Hepatocyte (in vitro differentiated cells): ENCODE measurements around the gene BOK. TPM values are rescaled to one million over a fixed set of nuclear protein-coding genes. Genes with fewer than 3 reads are reported as not detected.

Experiments used
- DNase-seq: peaks from one replicate; pipeline ENCODE4 v3.0.0-alpha.2; 2016; ENCODE audit warnings: low spot score
- H2AFZ ChIP-seq: fragments of 200-600 bp; sonication (generic); 2 replicates; pipeline ENCODE4 v1.6.0; 2016; ENCODE audit warnings: antibody characterized with exemption, mild to moderate bottlenecking
- H3K27ac ChIP-seq: fragments of 200-600 bp; sonication (generic); 2 replicates; pipeline ENCODE4 v1.5.1; 2016; ENCODE audit warnings: mild to moderate bottlenecking
- H3K27me3 ChIP-seq: fragments of 200-600 bp; sonication (generic); 2 replicates; pipeline ENCODE4 v1.6.1; 2016
- H3K36me3 ChIP-seq: fragments of 200-600 bp; sonication (generic); replicated peaks from 2 replicates; pipeline ENCODE4 v1.5.1; 2016; ENCODE audit warnings: low read depth; ENCODE audit not compliant: insufficient read depth
- H3K4me1 ChIP-seq: fragments of 200-600 bp; sonication (generic); 2 replicates; pipeline ENCODE4 v1.5.1; 2016; ENCODE audit warnings: mild to moderate bottlenecking, moderate library complexity; ENCODE audit not compliant: insufficient read depth
- H3K4me2 ChIP-seq: fragments of 200-600 bp; sonication (generic); 2 replicates; pipeline ENCODE4 v1.6.0; 2016
- H3K4me3 ChIP-seq: fragments of 200-600 bp; sonication (generic); 2 replicates; pipeline ENCODE4 v1.5.1; 2016; ENCODE audit warnings: mild to moderate bottlenecking
- H3K79me2 ChIP-seq: fragments of 200-600 bp; sonication (generic); 2 replicates; pipeline ENCODE4 v1.6.0; 2017; ENCODE audit warnings: mild to moderate bottlenecking
- H3K9me2 ChIP-seq: fragments of 200-600 bp; sonication (generic); replicated peaks from 2 replicates; pipeline ENCODE4 v1.6.0; 2017; ENCODE audit warnings: mild to moderate bottlenecking; ENCODE audit not compliant: insufficient read depth
- H3K9me3 ChIP-seq: fragments of 200-600 bp; sonication (generic); 2 replicates; pipeline ENCODE4 v1.5.1; 2016; ENCODE audit warnings: low read depth, mild to moderate bottlenecking
- H4K20me1 ChIP-seq: fragments of 200-600 bp; sonication (generic); 2 replicates; pipeline ENCODE4 v1.6.0; 2016; ENCODE audit warnings: mild to moderate bottlenecking; ENCODE audit not compliant: insufficient read depth, poor library complexity, severe bottlenecking
- CTCF ChIP-seq: fragments of 200-600 bp; sonication (generic); IDR thresholded peaks from 2 replicates; pipeline ENCODE4 v1.5.1; 2016; ENCODE audit warnings: antibody characterized with exemption, mild to moderate bottlenecking; ENCODE audit not compliant: poor library complexity
- EZH2 ChIP-seq: fragments of 200-600 bp; sonication (generic); IDR thresholded peaks from 2 replicates; pipeline ENCODE4 v1.6.1; 2016; ENCODE audit warnings: antibody characterized with exemption, mild to moderate bottlenecking, borderline replicate concordance
- EZH2phosphoT487 ChIP-seq: fragments of 200-600 bp; sonication (generic); IDR thresholded peaks from one replicate; pipeline ENCODE4 v1.6.1; 2018; ENCODE audit warnings: antibody characterized with exemption, mild to moderate bottlenecking, low read depth, moderate library complexity; ENCODE audit not compliant: unreplicated experiment, severe bottlenecking
- WGBS: methylation state at CpG from one replicate; pipeline ENCODE4 v1.1.6; 2016; ENCODE audit warnings: low lambda C conversion rate; ENCODE audit errors: missing lambda C conversion rate; 5-methylcytosine and 5-hydroxymethylcytosine counted together
- polyA plus RNA-seq: library from polyadenylated mRNA; unstranded; fragments of >200 nt; fragmentation: Nextera tagmentation; extraction: Ambion mirVana; gene quantifications from 2 replicates; pipeline ENCODE4 v1.2.1, GENCODE V29; 2016
- total RNA-seq: library from RNA; depleted of rRNA; stranded (reverse); fragments of >200 nt; gene quantifications from 2 replicates; pipeline ENCODE4 v1.2.3, GENCODE V29; 2014

BOK gene
- total and polyA plus RNA-seq, 2 experiments from 2014 or later, result 24.2 to 26.5 TPM

GRCh38 chr2:241576293-241576654 is 17.7 kb downstream of the BOK start:
- DNase-seq, result no peak
- H3K27ac ChIP-seq, result no peak overlapping the region
- no peaks in the 10 kb centered on the region for H3K9me3 ChIP-seq
- no peaks in the 10 kb centered on the region for H4K20me1 ChIP-seq
- H3K4me2 ChIP-seq, result no peak overlapping the region
- no peaks in the 10 kb centered on the region for H3K36me3 ChIP-seq
- H3K79me2 ChIP-seq, result no peaks in the 10 kb centered on the region
- H3K9me2 ChIP-seq, result no peaks in the 10 kb centered on the region
- H3K4me1 ChIP-seq, result peaks cover 9% of the 10 kb centered on the region
- no peaks in the 10 kb centered on the region for H3K27me3 ChIP-seq
- H3K4me3 ChIP-seq, result no peak overlapping the region
- no peak for TF ChIP-seq EZH2
- no peak for TF ChIP-seq EZH2phosphoT487
- no peak for TF ChIP-seq CTCF
- 93% methylated on average over 14 of the region's 14 CpGs for WGBS
- no peak overlapping the region for H2AFZ ChIP-seq

GRCh38 chr2:241577413-241578122 is 19.0 kb downstream of the BOK start:
- DNase-seq, result peak; percentile 64
- Histone ChIP-seq H3K27me3 (no peaks in the 10 kb centered on the region), H3K9me2 (no peaks in the 10 kb centered on the region), H3K4me2 (no peak overlapping the region), H2AFZ (no peak overlapping the region), H3K4me3 (no peak overlapping the region), H3K9me3 (no peaks in the 10 kb centered on the region), H3K79me2 (no peaks in the 10 kb centered on the region), H3K36me3 (no peaks in the 10 kb centered on the region), H4K20me1 (no peaks in the 10 kb centered on the region), H3K27ac (peak overlapping the region; percentile 70), H3K4me1 (peaks cover 9% of the 10 kb centered on the region)
- WGBS, result 46% methylated on average over 6 of the region's 9 CpGs
- TF ChIP-seq EZH2, result no peak
- TF ChIP-seq EZH2phosphoT487, result no peak
- TF ChIP-seq CTCF, result no peak

- Histone ChIP-seq H4K20me1 (no peaks in the 10 kb centered on the region), H3K27ac (no peak overlapping the region), H3K27me3 (no peaks in the 10 kb centered on the region), H3K4me3 (no peak overlapping the region), H3K79me2 (no peaks in the 10 kb centered on the region), H2AFZ (no peak overlapping the region), H3K4me2 (no peak overlapping the region), H3K36me3 (no peaks in the 10 kb centered on the region), H3K9me2 (no peaks in the 10 kb centered on the region), H3K4me1 (peaks cover 9% of the 10 kb centered on the region), H3K9me3 (peaks cover 1% of the 10 kb centered on the region)
- TF ChIP-seq EZH2phosphoT487 (no peak), EZH2 (no peak)
- no peak for DNase-seq
- 96% methylated on average over 7 of the region's 7 CpGs for WGBS
Observed at GRCh38 chr2:241579281-241579680, 20.7 kb downstream of the BOK start.

- Histone ChIP-seq H3K36me3 (no peaks in the 10 kb centered on the region), H3K9me3 (peaks cover 17% of the 10 kb centered on the region), H4K20me1 (no peaks in the 10 kb centered on the region), H3K27ac (no peak overlapping the region), H3K27me3 (no peaks in the 10 kb centered on the region), H2AFZ (no peak overlapping the region), H3K4me1 (peaks cover 9% of the 10 kb centered on the region), H3K9me2 (no peaks in the 10 kb centered on the region), H3K4me3 (no peak overlapping the region), H3K79me2 (no peaks in the 10 kb centered on the region), H3K4me2 (no peak overlapping the region)
- DNase-seq, result no peak
- 97% methylated on average over 8 of the region's 8 CpGs for WGBS
- TF ChIP-seq EZH2phosphoT487, result no peak
- TF ChIP-seq EZH2, result no peak
- TF ChIP-seq CTCF, result no peak
Observed at GRCh38 chr2:241582328-241582727, 23.8 kb downstream of the BOK start.
